GM23338 (cell line): ENCODE results near the gene SIRPB2. TPM values are rescaled to one million over a fixed set of nuclear protein-coding genes. Genes with fewer than 3 reads are reported as not detected.

Experiments used
- ATAC-seq: fragments of 200-7000 bp; cut with Tn5 transposase; 3 replicates; pipeline ENCODE4 v1.9.1; 2020
- DNase-seq: peaks from one replicate; pipeline ENCODE4 v3.0.0-alpha.2; 2015; ENCODE audit warnings: low spot score
- H2AFZ ChIP-seq: fragments of 200-600 bp; sonication (generic); 2 replicates; pipeline ENCODE4 v1.8.0; 2016; ENCODE audit warnings: antibody characterized with exemption, mild to moderate bottlenecking, moderate library complexity
- H3F3A ChIP-seq: fragments of 200-600 bp; sonication (generic); replicated peaks from 2 replicates; pipeline ENCODE4 v1.8.0; 2017; ENCODE audit warnings: antibody characterized with exemption, mixed run types, low read depth
- H3K27ac ChIP-seq: fragments of 200-600 bp; sonication (generic); 2 replicates; pipeline ENCODE4 v1.6.1; 2016; ENCODE audit warnings: low read depth
- H3K27me3 ChIP-seq: fragments of 200-600 bp; sonication (generic); 2 replicates; pipeline ENCODE4 v1.8.0; 2016; ENCODE audit warnings: mild to moderate bottlenecking, mixed run types, moderate library complexity; ENCODE audit not compliant: insufficient read depth
- H3K36me3 ChIP-seq: fragments of 200-600 bp; sonication (generic); 2 replicates; pipeline ENCODE4 v1.8.0; 2016; ENCODE audit warnings: mild to moderate bottlenecking; ENCODE audit not compliant: insufficient read depth
- H3K4me1 ChIP-seq: fragments of 200-600 bp; sonication (generic); 2 replicates; pipeline ENCODE4 v1.8.0; 2016; ENCODE audit warnings: mild to moderate bottlenecking, moderate library complexity; ENCODE audit not compliant: insufficient read depth
- H3K4me2 ChIP-seq: fragments of 200-600 bp; sonication (generic); 2 replicates; pipeline ENCODE4 v1.7.1; 2017; ENCODE audit warnings: mixed run types
- H3K4me3 ChIP-seq: fragments of 200-600 bp; sonication (generic); 2 replicates; pipeline ENCODE4 v1.6.1; 2016; ENCODE audit warnings: mixed run types
- H3K79me2 ChIP-seq: fragments of 200-600 bp; sonication (generic); replicated peaks from 2 replicates; pipeline ENCODE4 v1.8.0; 2017; ENCODE audit warnings: mild to moderate bottlenecking; ENCODE audit not compliant: insufficient read depth
- H3K9me2 ChIP-seq: fragments of 200-600 bp; sonication (generic); 2 replicates; pipeline ENCODE4 v1.8.0; 2017; ENCODE audit not compliant: insufficient read depth
- H4K20me1 ChIP-seq: fragments of 200-600 bp; sonication (generic); replicated peaks from 2 replicates; pipeline ENCODE4 v1.8.0; 2017; ENCODE audit warnings: mild to moderate bottlenecking; ENCODE audit not compliant: insufficient read depth
- H3K27ac Mint-ChIP-seq: 2 replicates; pipeline ENCODE4 v1.8.0; 2020; ENCODE audit warnings: inconsistent platforms, mild to moderate bottlenecking, moderate library complexity, mixed read lengths
- H3K27me3 Mint-ChIP-seq: 3 replicates; pipeline ENCODE4 v1.8.0; 2022; ENCODE audit warnings: low read depth, mild to moderate bottlenecking, moderate library complexity, mixed read lengths, inconsistent platforms; ENCODE audit not compliant: insufficient read depth, poor library complexity
- H3K36me3 Mint-ChIP-seq: 3 replicates; pipeline ENCODE4 v1.8.0; 2021; ENCODE audit warnings: low read depth, mild to moderate bottlenecking, inconsistent platforms, moderate library complexity, mixed read lengths
- H3K4me1 Mint-ChIP-seq: 3 replicates; pipeline ENCODE4 v1.8.0; 2020; ENCODE audit warnings: mild to moderate bottlenecking, inconsistent platforms, mixed read lengths
- H3K4me3 Mint-ChIP-seq: 3 replicates; pipeline ENCODE4 v1.8.0; 2021; ENCODE audit warnings: moderate library complexity, mild to moderate bottlenecking, inconsistent platforms, mixed read lengths
- H3K9me3 Mint-ChIP-seq: 3 replicates; pipeline ENCODE4 v1.8.0; 2020; ENCODE audit warnings: moderate library complexity, mild to moderate bottlenecking, inconsistent platforms, mixed read lengths
- CREB1 ChIP-seq: fragments of 250-450 bp; sonication (Bioruptor Pico); IDR thresholded peaks from 2 replicates; pipeline ENCODE4 v1.5.0; 2020; ENCODE audit warnings: low read depth, mild to moderate bottlenecking, moderate library complexity
- EZH2phosphoT487 ChIP-seq: fragments of 200-600 bp; sonication (generic); IDR thresholded peaks from one replicate; pipeline ENCODE4 v1.8.1; 2018; ENCODE audit warnings: antibody characterized with exemption; ENCODE audit not compliant: unreplicated experiment
- JUNB ChIP-seq: IDR thresholded peaks from one replicate; pipeline ENCODE4 v1.6.1; 2016; ENCODE audit warnings: antibody characterized with exemption; ENCODE audit not compliant: unreplicated experiment
- POLR2AphosphoS5 ChIP-seq: IDR thresholded peaks from 2 replicates; pipeline ENCODE4 v1.6.1; 2016; ENCODE audit warnings: antibody characterized with exemption, low read depth
- STAT1 ChIP-seq: IDR thresholded peaks from one replicate; pipeline ENCODE4 v1.6.1; 2016; ENCODE audit warnings: antibody characterized with exemption; ENCODE audit not compliant: unreplicated experiment
- polyA plus RNA-seq: library from polyadenylated mRNA; unstranded; fragments of >200 nt; fragmentation: Nextera tagmentation; extraction: Ambion mirVana; gene quantifications from 2 replicates; pipeline ENCODE4 v1.2.1, GENCODE V29; 2016
- total RNA-seq: library from RNA; depleted of rRNA; stranded (reverse); fragments of >200 nt; shearing (Covaris generic); gene quantifications from 2 replicates; pipeline ENCODE4 v1.2.3, GENCODE V29; 2014
- TF ChIP-seq, protein P1 (sequence below): IDR thresholded peaks from 2 replicates; pipeline ENCODE4 v1.6.1; 2016; ENCODE audit warnings: antibody characterized with exemption
- TF ChIP-seq, protein P2 (sequence below), 2 experiments: fragments of 200-600 bp in 1 of 2; sonication (generic) in 1 of 2; conservative IDR thresholded peaks; 2 replicates each; pipeline versions ENCODE4 v1.5.1 to v1.6.1; 2016 to 2017; ENCODE audit warnings: antibody characterized with exemption in 2 of 2, low read depth in 2 of 2, mild to moderate bottlenecking in 2 of 2, moderate library complexity in 1 of 2
- TF ChIP-seq, protein P3 (sequence below): fragments of 250-450 bp; sonication (Bioruptor Pico); IDR thresholded peaks from 2 replicates; pipeline ENCODE4 v1.5.0; 2020; ENCODE audit warnings: mild to moderate bottlenecking, moderate library complexity

Gene SIRPB2
- total and polyA plus RNA-seq, 2 experiments from 2014 or later: 0.29 TPM; not detected in 1

DNA sequence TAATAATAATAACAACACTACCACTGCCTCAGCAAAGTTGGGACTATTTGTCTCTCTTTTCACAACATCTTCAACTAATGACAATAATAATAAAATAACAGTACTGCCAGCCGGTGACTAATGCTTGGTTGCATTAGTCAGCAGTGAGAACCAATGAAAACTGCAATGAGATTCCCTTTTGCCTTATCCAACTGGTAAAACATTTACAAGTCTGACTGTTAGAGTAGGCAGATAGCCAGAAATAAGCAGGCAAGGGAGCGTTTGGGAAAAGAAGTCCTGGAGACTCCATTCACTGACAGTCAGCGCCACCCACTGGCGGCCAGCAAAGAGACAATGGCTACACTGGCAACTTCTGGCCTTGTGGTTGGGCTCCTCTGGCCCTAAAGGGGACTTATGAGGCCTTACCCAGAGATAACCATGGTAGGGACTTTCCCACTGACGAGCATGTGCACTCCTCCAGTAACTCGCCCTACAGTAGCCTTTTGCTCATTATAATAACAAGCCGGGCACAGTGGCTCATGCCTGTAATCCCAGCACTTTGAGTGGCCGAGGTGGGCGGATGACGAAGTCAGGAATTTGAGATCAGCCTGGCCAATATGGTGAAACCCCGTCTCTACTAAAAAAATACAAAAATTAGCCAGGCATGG lies 21.2 kb downstream of the SIRPB2 start:
- Histone ChIP-seq H3K79me2 (peaks cover 14% of the 10 kb centered on the region), H3K4me1 (peaks cover 9% of the 10 kb centered on the region; the same call in 1 of the 2 replicates), H3K27ac (peak overlapping the region; percentile 9; the same call in 1 of the 2 replicates), H3F3A (no peaks in the 10 kb centered on the region; the same call in 1 of the 2 replicates), H2AFZ (peak overlapping the region; percentile 61), H3K9me2 (no peaks in the 10 kb centered on the region), H3K4me3 (no peak overlapping the region), H4K20me1 (peaks cover 11% of the 10 kb centered on the region), H3K4me2 (no peak overlapping the region), H3K36me3 (no peaks in the 10 kb centered on the region), H3K27me3 (no peaks in the 10 kb centered on the region)
- TF ChIP-seq CREB1 (no peak), JUNB (no peak), POLR2AphosphoS5 (no peak), STAT1 (no peak), EZH2phosphoT487 (no peak)
- TF ChIP-seq, protein P1, sequence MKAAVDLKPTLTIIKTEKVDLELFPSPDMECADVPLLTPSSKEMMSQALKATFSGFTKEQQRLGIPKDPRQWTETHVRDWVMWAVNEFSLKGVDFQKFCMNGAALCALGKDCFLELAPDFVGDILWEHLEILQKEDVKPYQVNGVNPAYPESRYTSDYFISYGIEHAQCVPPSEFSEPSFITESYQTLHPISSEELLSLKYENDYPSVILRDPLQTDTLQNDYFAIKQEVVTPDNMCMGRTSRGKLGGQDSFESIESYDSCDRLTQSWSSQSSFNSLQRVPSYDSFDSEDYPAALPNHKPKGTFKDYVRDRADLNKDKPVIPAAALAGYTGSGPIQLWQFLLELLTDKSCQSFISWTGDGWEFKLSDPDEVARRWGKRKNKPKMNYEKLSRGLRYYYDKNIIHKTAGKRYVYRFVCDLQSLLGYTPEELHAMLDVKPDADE: no peak
- TF ChIP-seq, protein P2, sequence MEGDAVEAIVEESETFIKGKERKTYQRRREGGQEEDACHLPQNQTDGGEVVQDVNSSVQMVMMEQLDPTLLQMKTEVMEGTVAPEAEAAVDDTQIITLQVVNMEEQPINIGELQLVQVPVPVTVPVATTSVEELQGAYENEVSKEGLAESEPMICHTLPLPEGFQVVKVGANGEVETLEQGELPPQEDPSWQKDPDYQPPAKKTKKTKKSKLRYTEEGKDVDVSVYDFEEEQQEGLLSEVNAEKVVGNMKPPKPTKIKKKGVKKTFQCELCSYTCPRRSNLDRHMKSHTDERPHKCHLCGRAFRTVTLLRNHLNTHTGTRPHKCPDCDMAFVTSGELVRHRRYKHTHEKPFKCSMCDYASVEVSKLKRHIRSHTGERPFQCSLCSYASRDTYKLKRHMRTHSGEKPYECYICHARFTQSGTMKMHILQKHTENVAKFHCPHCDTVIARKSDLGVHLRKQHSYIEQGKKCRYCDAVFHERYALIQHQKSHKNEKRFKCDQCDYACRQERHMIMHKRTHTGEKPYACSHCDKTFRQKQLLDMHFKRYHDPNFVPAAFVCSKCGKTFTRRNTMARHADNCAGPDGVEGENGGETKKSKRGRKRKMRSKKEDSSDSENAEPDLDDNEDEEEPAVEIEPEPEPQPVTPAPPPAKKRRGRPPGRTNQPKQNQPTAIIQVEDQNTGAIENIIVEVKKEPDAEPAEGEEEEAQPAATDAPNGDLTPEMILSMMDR (conservative IDR thresholded peaks at IDR 0.05; ENCODE audit: low read depth in 2 of 2): peak; percentile 88 to 90
- TF ChIP-seq, protein P3, sequence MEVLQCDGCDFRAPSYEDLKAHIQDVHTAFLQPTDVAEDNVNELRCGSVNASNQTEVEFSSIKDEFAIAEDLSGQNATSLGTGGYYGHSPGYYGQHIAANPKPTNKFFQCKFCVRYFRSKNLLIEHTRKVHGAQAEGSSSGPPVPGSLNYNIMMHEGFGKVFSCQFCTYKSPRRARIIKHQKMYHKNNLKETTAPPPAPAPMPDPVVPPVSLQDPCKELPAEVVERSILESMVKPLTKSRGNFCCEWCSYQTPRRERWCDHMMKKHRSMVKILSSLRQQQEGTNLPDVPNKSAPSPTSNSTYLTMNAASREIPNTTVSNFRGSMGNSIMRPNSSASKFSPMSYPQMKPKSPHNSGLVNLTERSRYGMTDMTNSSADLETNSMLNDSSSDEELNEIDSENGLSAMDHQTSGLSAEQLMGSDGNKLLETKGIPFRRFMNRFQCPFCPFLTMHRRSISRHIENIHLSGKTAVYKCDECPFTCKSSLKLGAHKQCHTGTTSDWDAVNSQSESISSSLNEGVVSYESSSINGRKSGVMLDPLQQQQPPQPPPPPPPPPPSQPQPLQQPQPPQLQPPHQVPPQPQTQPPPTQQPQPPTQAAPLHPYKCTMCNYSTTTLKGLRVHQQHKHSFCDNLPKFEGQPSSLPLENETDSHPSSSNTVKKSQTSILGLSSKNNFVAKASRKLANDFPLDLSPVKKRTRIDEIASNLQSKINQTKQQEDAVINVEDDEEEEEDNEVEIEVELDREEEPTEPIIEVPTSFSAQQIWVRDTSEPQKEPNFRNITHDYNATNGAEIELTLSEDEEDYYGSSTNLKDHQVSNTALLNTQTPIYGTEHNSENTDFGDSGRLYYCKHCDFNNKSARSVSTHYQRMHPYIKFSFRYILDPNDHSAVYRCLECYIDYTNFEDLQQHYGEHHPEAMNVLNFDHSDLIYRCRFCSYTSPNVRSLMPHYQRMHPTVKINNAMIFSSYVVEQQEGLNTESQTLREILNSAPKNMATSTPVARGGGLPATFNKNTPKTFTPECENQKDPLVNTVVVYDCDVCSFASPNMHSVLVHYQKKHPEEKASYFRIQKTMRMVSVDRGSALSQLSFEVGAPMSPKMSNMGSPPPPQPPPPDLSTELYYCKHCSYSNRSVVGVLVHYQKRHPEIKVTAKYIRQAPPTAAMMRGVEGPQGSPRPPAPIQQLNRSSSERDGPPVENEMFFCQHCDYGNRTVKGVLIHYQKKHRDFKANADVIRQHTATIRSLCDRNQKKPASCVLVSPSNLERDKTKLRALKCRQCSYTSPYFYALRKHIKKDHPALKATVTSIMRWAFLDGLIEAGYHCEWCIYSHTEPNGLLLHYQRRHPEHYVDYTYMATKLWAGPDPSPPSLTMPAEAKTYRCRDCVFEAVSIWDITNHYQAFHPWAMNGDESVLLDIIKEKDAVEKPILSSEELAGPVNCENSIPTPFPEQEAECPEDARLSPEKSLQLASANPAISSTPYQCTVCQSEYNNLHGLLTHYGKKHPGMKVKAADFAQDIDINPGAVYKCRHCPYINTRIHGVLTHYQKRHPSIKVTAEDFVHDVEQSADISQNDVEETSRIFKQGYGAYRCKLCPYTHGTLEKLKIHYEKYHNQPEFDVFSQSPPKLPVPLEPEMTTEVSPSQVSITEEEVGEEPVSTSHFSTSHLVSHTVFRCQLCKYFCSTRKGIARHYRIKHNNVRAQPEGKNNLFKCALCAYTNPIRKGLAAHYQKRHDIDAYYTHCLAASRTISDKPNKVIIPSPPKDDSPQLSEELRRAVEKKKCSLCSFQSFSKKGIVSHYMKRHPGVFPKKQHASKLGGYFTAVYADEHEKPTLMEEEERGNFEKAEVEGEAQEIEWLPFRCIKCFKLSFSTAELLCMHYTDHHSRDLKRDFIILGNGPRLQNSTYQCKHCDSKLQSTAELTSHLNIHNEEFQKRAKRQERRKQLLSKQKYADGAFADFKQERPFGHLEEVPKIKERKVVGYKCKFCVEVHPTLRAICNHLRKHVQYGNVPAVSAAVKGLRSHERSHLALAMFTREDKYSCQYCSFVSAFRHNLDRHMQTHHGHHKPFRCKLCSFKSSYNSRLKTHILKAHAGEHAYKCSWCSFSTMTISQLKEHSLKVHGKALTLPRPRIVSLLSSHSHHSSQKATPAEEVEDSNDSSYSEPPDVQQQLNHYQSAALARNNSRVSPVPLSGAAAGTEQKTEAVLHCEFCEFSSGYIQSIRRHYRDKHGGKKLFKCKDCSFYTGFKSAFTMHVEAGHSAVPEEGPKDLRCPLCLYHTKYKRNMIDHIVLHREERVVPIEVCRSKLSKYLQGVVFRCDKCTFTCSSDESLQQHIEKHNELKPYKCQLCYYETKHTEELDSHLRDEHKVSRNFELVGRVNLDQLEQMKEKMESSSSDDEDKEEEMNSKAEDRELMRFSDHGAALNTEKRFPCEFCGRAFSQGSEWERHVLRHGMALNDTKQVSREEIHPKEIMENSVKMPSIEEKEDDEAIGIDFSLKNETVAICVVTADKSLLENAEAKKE (CRISPR knock-in tag): no peak
- Mint-ChIP-seq H3K27me3 (peaks cover 10% of the 10 kb centered on the region), H3K27ac (no peak overlapping the region), H3K4me1 (peaks cover 25% of the 10 kb centered on the region), H3K4me3 (no peak overlapping the region), H3K9me3 (no peaks in the 10 kb centered on the region; the same call in 2 of the 3 replicates), H3K36me3 (no peaks in the 10 kb centered on the region; the same call in 2 of the 3 replicates)
- DNase-seq (peak; percentile 89), ATAC-seq (peak; percentile 59)
